Smooth muscle cell of the brain vasculature (primary cell): ENCODE results near the gene DUSP22.

ENCODE experiments used
- DNase-seq: peaks from one replicate; pipeline ENCODE4 v3.0.0-alpha.2; 2012; ENCODE audit warnings: low read depth, low spot score

Gene DUSP22

GRCh38 chr6:351011-351866, 59.0 kb downstream of the DUSP22 start:
- DNase-seq, result no peak

DNA sequence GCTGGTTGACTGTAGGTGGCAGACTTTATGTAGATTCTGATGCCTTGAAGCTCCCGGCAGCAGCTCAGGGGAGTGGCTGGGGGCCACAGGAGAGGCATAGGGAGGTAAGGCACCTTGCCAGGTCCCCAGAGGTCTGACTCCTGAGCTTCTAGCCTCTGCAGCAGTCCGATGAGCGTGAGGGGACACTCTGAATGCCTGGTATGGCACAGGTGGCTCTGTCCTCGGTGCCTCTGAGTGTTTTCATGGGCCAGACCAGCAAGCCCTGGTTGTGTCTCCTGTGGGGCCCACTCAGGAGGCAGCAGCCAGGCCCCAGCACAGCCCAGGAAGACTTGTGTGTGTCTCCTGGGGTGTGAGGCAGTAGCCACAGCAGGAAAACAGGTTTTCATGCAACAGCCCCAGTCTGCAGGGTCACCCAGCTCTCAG, 59.6 kb downstream of the DUSP22 start:
- DNase-seq, result no peak

DNA sequence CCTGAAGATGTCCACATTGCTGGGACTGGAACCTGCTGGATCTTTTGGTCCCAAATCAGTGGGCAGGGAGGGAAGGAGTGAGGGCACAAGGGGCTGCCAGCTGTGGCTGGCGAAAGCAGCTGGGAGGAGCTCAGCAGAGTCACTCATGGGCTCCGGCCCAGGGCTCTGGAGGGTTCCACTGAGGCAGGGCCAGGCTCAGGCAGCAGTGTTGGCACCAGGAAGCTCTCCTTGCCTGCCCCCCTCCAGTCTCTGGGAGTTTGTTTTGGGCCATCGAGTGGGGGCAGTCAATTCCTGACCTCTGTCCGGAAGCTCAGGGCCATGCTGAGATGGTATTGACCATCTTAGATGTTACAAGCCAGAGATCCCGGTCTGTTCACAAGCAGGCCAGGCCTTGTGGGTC, 60.2 kb downstream of the DUSP22 start:
- no peak for DNase-seq

- no peak for DNase-seq
Measured at GRCh38 chr6:352896-353470, 60.7 kb downstream of the DUSP22 start.

DNA sequence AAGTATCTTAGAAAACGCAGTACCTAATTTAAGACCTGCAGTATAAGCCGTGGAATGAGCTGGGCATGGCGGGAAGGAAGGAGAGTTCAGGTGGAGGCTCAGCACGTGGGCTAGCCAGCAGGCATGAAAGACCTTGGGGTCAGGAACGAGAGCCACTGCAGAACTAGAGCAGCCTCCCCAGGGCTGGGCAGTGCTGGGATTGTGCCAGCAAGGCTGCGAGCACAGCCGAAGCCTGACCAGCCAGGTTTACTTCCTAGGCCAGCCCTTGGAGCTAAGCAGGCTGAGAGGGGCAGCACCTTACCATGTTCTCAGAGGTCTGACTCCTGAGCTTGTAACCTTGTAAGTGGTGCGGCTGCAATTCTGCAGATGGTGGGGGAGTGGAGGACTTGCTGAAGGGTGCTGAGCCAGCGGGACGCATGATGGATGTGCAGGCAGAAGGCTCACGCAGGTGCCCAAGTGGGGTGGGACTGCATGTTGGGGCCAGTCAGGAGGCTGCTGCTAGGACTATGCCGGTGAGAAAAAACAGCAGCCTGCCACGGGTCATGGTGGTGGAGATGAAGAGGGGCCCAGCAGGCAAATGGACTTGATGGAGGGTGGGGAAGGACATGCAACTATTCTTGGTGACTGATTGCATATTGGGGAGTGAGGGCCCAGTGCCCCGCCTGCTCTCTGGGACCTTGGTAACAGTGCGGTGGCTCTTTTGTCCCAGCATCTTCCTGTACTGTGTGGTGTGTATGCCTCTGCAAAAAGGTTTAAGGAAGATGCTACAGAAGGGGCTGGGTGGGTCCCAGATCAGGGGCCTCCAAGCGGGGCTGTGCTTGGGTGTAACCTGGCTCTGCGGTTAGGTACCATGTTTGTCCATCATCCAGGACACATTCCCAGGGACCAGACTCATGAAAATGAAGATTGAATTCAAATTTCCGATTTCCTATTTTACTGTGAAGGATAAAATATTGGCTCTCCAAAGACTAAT, 61.6 kb downstream of the DUSP22 start:
- no peak for DNase-seq

- no peak for DNase-seq
Measured at GRCh38 chr6:354631-355280, 62.5 kb downstream of the DUSP22 start.

- no peak for DNase-seq
Measured at GRCh38 chr6:355373-356208, 63.3 kb downstream of the DUSP22 start.

DNA sequence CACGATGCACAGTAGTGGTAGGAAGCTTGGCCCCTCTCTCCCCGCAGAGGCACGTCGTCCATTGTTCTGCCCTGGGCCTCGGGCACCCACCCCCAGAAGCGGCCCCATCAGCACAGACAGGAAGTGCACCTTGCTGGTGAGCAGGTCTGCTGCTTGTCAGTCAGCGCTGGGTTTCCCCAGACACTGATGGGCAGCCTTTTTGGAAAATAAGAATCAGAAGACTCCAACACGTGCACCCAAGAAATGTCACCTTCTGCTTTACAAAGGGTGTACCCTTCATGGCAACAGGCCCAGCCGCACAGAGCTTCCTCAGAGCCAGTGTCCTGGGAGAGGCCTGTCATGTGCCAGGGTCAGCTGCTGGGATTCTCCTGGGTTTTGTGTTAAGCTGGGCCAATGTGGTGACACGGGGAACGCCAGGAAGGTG, 64.6 kb downstream of the DUSP22 start:
- no peak for DNase-seq

DNA sequence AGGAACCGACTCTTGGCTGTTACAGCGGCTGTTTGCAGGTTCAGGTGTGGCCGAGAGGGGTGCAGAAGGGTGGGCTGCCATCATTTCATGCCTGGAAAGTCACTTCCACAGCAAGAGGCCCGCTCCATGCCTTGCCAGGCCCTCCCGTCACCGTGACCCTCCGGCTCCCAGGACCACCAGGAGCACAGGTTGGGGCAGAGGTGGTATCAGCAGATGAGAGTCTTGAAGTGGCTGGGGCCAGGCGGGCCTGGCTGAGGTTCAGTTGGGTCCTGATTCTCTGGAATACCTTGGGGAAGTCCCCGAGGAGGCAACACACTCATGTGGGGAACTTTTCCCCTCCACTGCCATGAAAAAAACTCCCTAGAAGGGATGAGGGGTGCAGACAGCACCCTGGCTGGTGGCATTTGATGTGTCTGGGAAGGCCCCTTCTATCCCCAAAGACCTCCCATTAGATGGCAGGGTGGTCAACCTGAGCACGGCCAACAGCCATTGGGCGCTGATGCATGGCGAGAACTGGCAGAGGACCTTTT, 65.0 kb downstream of the DUSP22 start:
- DNase-seq, result no peak

GRCh38 chr6:357791-358341, 65.6 kb downstream of the DUSP22 start:
- DNase-seq, result no peak

GRCh38 chr6:358432-358831, 66.1 kb downstream of the DUSP22 start:
- no peak for DNase-seq

DNA sequence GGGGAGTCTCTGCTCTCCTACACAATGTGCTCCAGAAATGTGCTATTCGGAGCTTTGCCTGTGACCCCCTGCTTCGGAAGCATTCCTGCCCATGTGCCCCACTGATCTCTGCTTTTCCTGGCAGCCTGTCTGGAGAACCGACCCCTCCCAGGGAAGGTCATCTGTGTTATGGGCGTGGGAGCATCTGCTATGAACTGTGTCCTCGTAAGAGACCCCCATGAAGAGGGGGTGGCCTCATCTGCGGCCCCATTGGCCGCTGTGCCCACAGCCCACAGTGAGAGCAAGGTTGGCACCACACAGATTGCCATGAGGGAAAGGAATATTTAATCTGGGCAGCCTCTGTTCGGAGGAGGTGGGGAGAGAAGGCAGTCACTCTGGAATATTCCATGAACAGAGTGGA, 66.6 kb downstream of the DUSP22 start:
- DNase-seq, result no peak

DNA sequence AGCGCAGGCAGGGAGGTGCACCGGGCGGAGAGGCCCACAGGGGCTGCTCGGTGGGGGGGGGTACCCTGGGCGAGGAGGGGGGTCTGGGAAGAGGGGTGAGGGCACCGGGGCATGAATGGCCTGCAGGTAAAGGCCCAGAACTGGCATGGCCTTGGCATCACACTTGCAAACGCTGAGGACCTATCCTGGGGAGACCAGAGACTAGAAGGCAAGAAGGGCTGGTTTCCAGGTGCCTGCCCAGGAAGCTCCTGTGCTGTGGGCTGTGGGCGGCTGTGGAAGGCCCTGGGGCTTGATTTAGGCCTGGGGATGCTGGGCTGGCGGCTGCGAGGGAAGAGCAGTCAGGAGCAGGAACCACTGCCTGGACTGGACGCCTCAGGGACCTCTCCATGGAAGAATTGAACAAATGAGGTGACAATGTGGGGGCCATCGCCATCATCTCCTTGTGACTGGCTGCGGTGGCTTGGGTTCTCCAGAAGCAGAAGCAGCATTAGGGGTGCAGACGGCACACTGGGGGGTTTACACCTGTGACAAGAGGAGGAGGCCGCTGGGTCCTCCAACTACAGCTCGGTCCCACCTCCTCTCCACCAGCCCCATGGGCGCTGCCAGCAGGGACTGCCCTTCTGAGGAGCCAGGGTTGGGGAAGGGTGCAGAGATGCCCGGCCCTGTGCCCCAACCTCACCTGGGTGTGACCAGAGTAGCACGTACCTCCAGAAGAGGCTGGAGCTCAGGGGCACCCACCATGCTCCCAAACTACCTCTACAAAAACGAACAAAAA, 67.2 kb downstream of the DUSP22 start:
- DNase-seq, result no peak

GRCh38 chr6:360349-360748, 68.1 kb downstream of the DUSP22 start:
- DNase-seq, result no peak

DNA sequence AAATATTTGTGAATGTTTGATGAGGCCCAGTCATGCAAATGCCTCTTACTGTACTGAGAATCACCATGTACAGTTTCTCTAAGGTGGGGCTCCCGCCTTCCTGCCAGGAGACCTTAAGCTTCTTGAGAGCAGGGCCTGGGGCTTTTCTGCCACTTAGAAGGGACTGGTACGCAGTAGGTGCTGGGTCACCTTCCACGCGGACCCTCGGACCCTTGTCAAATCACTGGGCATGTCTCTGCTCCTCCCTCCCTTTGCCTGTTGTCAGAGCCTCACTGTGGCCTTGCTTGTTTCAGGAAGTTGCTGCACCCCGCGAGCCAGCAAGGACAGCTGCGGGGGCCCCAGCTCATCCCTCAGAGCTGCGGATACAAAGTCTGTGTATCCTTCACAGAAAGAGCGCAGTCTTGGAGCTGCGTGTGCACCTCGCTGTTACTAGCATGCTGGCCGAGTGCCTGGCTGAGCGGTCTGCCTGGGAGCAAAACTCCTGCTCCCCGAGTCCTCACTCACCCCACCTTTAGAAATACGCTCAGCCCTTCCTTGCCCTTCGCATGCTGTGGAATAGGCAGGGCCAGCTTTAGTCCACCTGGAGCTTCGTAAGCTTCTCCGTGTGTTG, 68.6 kb downstream of the DUSP22 start:
- no peak for DNase-seq

- no peak for DNase-seq
Measured at GRCh38 chr6:361411-362132, 69.3 kb downstream of the DUSP22 start.

DNA sequence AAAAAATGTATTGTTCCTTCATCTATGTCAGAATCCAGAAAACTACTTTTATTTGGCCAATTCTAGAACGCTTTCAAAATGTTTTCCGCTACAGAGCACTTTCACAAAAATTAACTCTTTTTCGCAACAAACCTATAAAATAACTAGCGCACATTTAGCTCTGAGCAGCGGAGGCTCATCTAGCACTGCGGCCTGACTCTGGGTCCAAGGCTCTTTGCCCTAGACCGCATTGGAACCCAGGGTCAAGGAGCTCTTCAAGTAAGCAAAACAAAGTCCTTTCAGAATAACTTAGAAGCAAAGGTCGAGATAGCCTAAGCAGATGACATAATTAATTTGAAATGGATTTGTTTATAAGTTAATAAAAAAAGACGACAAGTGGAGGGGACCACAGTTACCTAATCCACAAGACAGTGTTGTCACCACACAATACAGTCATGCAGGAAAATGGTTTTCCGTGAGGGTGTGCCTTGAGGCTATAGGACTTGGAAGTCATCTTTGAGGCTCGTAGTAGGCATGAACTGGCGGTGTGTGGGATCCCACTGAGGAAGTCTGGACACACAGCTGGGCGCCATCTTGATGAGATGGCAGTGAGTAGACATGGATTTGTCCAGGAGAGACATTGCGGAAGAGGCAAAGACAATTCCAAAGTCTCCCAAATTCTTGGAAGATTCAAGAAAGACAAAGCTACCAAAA, 70.1 kb downstream of the DUSP22 start:
- no peak for DNase-seq

GRCh38 chr6:362924-363249, 70.6 kb downstream of the DUSP22 start:
- no peak for DNase-seq
